Raji (cell line): ENCODE measurements around the gene WDFY3.

ENCODE experiments used
- POLR2A ChIP-seq: IDR thresholded peaks from 2 replicates; pipeline ENCODE4 v1.6.1; 2011; ENCODE audit warnings: low read depth, low read length, control low read depth; ENCODE audit not compliant: insufficient read depth

The WDFY3 gene

DNA sequence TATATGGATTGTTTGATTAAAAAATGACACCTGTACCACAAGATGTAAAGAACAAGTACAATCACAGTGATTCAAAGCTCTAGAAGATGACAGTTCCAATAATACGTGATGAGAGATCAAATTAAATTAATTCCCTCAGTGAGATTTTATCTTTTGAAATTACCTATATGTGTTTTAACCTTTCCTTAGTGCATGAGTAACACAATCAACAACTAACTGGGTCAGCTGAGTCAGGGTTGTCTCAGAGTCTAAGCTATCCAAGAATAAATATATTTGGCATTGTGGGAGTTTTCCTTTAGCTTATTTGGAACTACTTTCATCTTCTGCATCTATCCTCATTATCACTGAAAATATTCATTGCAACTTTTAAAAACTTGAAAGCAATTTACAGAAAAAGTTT lies 162.8 kb downstream of the WDFY3 start:
- no peak for TF ChIP-seq POLR2A

DNA sequence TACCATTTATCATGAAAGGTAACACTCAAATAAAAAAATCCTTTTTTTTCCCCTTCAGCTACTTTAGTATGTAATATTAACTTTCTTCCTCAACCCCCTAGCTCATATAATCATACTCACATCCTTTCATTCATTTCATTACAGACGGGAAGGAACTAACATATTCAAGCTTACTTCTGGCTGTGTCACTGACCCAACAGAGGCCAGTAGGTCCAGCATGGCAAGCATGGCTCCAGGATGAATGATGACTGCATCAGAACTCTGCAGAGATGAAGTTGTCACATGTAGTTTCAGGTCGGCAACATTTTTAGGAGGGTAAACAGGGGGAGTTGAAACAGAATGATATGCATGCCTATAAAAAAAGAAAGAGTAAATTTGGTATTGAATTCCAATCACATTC lies 163.4 kb downstream of the WDFY3 start:
- no peak for TF ChIP-seq POLR2A

DNA sequence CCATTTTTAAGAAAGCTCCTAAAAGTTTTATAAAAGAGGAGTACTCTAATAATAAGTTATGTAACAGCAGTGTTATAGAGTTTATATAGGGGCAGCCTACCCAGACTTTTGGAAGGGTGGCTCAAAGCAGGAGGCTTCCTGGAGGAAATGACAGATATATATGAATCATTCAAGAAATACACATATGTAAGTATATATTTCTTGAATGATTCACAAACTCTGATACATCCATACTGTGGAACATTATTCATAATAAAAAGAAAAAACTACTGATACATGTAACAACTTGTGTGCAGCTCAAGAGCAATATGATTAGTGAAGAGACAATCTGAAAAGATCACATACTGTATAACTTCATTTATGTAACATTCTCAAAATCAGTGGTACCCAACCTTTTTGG lies 166.2 kb downstream of the WDFY3 start:
- TF ChIP-seq POLR2A, result no peak

DNA sequence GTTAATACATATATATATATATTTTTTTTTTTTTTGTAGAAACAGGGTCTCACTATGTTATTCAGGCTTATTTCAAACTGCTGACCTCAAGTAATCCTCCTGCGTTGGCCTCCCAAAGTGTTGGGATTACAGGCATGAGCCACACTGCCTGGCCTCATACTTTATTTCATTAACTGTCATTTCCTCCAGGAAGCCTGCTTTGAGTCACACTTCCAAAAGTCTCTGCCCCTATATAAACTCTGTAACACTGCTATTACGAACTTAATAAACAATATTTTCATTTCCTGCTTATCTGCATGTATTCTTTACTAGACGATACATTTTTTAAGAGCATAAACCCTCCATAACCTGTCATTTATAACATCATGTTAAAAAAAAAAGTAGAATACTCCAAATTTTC lies 167.2 kb downstream of the WDFY3 start:
- TF ChIP-seq POLR2A, result no peak

DNA sequence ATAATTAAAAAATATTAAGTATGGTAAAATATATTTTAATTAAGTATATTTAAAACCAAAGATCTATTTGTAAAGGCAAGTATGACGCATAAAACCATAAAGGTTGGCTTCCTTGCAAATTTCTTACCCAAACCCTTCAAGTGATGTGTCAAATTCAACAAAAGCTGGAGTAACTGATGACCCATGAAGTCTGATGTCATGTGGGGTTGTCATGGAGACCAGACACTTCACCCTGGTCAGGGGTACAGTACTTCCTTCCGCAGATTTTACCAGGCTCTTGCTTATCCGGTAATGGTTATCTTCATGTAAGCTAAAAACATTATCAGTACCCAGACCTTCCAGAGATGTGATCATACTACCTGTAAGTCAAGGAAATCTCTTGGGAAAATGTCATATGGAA lies 170.1 kb downstream of the WDFY3 start:
- TF ChIP-seq POLR2A, result no peak

DNA sequence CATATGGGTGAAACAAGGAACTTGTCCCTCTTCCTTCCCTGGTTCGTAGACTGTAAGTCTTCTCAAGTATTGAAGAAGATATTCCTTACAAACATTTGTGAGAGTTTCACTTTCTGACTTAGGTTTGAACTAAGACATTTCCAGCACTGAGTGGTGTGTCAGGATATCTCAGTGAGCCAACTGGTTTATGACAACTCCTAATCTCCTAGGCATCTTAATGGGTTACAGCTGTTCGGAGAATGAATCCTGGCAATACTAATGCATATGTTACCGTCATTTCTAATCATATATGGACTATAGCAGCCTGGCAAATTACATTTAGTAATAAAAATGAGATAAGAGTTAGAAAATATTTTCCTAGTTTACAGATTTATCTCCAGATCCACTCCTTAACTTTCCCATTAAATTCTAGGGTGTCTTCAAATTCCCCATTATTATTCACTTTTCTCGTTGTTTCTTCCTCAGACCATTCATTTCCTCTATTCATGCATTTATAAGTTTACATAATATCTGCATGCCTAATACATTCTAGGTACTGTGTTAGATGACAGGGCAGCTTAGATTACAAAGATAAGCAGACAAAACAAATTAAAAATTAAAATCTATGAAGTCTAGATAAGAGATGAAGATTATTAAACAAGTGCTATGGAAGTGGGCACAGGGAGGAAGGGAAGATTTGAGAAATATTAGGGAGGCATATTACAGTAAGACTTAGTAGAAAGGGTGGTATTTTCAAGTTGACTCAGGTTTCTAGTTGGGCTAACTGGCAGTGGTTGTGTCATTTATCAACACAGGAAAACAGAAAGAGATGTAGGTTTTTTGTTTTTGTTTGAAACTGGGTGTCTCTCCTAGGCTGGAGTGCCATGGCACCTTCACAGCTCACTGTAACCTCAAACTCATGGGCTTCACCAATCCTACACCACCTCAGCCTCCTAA lies 173.9 kb downstream of the WDFY3 start:
- TF ChIP-seq POLR2A, result no peak

DNA sequence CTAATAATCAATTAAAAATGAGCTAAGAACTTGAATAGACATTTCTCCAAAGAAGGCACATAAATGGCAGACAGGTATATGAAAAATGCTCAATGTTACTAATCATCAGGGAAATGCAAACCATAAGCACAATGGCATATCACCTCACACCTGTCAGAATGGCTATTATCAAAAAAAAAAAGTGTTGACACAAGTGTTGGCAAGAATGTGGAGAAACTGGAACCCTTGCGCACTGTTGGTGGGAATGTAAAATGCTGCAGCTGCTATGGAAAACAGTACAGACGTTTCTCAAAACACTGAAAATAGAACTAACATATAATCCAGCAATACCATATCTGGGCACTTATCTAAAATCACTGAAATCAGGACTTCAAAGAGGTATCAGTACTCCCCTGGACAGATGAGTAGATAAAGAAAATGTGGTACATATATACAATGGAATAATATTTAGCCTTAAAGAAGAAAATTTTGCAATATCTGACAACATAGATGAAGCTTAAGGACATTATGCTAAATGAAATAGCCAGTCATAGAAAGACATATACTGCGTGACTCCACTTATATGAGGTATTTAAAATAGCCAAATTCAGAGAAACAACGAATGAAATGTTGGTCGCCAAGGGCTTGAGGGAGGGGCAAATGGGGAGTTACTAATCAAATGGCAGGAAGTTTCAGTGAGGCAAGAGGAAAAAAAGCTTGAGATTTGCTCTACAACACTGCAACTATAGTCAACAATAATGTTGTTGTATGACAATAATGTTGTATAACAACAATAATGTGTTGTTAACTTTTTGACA lies 175.5 kb downstream of the WDFY3 start:
- TF ChIP-seq POLR2A, result no peak

DNA sequence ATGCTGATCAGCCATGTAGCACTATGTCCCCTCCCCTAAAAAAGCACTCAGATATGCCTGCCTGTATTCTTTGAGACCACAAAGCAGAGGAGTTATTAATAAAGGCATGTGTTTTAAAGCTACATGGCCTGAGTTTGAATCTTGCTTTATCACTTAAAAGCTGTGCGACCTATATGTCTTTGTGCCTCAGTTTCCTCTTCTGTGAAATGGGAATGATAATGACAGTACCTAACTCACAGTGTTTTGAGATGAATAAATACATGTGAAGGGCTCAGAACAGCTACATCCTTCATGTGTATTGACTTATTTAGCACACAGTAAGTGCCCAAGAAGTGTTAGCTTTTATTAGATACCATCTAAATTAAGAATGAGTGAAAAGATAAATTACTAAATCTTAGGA lies 180.0 kb downstream of the WDFY3 start:
- no peak for TF ChIP-seq POLR2A

DNA sequence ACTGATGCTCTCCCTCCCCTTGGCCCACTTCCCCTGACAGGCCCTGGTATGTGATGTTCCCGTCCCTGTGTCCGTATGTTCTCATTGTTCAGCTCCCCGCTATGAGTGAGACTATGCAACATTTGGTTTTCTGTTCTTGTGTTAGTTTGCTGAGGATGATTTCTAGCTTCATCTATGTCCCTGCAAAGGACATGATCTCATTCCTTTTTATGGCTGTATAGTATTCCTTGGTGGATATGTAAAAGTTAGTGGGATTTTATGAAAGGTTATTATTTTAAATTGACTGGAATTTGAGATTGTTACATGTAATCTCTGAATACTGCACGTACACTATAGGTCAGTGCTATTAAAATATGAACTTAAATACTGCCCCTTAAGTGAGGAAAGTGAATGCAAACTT lies 184.0 kb downstream of the WDFY3 start:
- no peak for TF ChIP-seq POLR2A

DNA sequence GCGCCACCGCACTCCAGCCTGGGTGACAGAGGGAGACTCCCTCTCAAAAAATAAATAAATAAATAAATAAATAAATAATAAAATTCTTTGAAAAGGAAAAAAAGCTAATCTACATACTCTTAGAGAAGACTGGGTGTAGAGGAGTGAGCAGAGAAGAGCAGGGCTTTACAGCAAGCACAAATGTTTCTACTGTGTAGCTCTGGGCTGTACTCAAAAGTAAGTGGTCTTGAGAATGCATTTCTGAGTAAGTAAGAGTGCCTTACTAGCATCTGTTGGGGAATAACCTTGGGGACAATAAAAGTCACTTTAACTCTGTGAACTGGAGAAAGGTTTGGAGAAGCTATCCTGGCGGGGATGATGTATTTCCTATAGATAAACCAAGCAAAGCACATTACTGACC lies 185.8 kb downstream of the WDFY3 start:
- no peak for TF ChIP-seq POLR2A

DNA sequence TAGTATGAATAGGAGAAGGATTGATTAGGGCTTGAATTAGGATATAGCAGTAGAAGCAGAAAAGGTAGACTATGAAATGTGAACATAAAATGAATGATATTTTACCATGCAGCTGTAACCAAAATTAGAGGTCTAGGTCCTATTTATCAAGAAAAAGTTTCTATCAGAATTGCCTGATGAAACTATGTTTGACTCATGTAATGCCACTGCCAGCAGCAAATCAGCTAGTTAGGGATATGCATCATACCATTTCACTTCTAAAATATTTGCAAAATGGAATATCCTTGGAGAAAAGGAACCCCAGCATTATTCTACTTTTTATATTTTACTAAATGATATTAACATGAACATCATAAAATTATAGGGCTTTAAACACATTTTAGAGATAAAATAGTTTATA lies 188.4 kb downstream of the WDFY3 start:
- no peak for TF ChIP-seq POLR2A

DNA sequence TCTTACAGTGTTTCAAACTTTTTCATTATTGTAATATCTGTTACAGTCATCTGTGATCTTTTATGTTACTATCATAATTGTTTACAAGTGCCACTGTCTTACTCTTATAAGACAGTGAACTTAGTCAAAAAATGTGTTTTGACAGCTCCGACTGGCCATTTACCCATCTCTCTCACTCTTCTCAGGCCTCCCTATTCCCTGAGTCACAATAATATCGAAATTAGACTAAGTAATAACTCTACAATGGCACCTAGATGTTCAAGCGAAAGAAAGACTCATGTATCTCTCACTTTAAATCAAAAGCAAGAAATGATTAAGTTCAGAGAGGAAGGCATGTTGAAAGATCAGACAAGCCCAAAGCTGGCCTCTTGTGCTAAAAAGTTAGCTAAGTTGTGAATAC lies 199.3 kb downstream of the WDFY3 start:
- TF ChIP-seq POLR2A, result no peak

DNA sequence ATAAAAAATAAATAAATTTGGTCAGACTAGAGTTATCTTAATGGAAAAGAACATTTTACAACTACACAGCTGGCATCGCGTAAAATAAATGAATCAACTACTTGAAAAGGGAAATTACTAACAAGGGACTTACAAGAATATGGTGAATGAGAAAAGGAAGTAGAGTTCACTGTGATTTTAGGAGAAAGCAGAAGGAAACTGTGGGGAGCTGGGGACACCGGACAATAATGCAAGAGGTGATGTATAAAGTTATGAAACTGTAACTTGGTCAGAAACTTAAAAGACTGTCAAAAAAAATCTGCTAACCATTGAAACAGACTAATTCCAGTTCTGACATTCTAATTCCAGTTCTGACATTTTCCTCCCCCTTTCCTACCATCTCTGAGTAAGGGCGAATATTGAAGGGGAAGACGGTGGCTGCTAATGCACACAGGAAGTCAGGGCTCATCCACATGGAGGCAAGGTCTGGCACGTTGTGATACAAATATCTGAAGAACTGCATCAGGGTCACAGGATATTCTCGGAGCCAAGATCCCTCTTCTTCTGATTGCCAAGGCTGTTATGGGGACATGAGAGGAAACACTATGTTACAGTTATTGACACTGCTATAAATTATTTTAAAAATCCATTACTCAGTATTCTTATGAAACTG lies 213.0 kb downstream of the WDFY3 start:
- TF ChIP-seq POLR2A, result no peak

DNA sequence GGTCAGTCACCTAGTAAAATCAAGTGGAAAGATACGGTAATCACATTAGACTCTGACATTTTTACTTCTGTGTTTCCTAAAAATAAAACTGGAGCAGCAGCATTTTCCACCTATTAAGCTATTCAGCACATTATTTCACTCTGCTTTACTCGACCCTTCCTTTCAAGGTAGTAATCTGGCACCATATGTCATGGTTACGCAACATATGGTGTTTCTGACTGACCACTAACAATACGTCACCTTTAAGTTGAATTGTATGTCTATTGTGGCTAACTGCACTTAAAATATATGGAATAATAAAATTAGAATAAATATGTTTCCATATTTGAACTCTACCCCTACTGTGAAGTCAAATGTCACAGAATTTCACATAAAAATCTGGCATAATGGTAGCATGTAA lies 214.8 kb downstream of the WDFY3 start:
- TF ChIP-seq POLR2A, result no peak

DNA sequence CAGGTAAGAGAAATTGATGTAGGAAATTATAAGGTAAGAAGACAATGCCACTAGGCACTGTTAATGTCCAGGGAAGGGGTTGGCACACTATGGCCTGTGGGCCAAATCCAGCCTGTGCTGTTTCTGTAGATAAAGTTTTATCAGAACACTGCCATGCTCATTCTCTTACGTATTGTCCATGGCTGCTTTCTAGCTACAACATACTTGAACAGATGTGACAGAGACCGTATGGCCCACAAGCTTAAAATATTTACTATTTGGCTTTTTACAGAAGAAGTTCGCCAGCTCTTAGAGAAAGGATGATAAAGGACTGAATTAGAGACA lies 215.6 kb downstream of the WDFY3 start:
- no peak for TF ChIP-seq POLR2A
